GM21529 (cell line): Measurements from ENCODE around the gene STK31.
"Not testable (repeated sequence)": the region's sequence is repeated elsewhere in the genome, so short reads cannot be mapped to it uniquely, and the experiment has no call there.

ENCODE experiments used
- ATAC-seq: cut with Tn5 transposase; IDR thresholded peaks from one replicate; pipeline ENCODE4 v1.9.1; 2021; ENCODE audit not compliant: unreplicated experiment

Gene STK31

DNA sequence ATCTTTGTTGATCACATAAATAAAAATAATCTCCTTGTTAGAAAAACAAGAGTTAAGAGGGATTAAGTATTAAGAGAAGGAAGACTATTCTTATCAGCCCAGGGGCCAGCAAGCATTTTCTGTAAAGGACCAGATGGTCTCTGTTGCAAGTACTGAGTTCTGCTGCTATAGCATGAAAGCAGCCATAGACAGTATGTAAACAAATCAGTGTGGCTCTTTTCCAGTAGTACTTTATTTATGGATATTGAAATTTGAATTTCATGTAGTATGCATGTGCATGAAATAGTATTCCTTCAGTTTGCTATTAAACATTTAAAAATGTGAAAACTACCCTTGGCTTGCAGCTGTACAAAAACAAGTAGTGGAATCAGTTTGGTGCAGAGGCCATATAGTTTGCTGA lies 81.7 kb downstream of the STK31 start:
- no peak for ATAC-seq

GRCh38 chr7:23802720-23803397 lies 92.8 kb downstream of the STK31 start:
- no peak for ATAC-seq

- no peak for ATAC-seq
Observed at GRCh38 chr7:23804707-23805106, 94.7 kb downstream of the STK31 start.

DNA sequence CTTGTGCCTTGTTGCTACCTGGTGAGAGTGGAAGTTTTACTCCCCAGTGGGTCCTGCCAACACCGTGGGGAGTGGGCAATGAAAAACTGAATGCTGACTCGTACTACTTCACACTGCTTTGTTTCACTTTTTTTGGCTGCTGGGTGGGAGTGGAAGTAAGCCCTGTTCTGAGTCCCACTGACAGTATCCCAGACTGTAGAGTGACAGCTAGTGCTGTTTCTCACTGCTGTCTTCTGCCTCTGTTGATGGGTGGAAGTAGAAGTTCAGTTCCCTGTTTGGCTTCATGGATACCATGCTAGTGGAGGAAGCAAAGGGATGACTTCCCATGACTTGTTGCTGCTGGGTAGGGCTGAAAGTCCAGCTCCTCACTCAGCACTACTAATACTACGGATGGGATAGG lies 98.4 kb downstream of the STK31 start:
- ATAC-seq, result no peak

DNA sequence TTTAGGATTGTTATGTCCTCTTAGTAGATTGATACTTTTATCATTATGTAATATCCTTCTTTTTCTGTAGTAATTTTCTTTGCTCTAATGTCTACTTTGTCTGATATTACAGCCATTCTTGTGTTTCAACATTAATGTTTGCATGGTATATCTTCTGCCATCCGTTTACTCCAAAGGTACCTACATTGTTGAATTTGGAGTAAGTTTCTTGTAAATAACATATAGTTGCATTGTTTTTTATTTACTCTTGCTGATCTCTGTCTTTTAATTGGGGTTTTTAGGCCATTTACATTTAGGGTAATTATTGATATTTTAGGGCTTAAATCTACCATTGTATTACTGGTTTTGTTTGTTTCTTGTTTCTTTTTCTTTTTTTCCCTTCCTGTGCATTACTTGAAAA lies 100.1 kb downstream of the STK31 start:
- no peak for ATAC-seq

DNA sequence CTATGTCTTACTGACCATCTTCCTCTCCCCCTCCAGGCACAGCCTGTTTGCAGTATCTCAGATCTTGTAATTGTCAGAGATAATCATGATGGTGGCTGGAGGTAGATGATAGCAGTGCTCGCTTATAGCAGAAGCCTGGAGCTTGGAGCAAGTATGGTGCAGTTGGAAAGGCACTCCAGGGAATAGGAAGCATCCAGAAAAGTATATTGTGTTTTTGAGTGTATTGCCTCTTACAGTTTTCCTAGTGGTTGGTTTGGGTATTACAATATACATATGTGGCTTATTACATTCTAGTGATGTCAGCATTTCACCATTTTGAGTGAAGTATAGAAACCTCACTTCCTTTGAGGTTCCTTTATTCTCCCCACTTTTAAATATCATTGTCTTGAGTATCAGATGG lies 101.5 kb downstream of the STK31 start:
- ATAC-seq, result no peak

DNA sequence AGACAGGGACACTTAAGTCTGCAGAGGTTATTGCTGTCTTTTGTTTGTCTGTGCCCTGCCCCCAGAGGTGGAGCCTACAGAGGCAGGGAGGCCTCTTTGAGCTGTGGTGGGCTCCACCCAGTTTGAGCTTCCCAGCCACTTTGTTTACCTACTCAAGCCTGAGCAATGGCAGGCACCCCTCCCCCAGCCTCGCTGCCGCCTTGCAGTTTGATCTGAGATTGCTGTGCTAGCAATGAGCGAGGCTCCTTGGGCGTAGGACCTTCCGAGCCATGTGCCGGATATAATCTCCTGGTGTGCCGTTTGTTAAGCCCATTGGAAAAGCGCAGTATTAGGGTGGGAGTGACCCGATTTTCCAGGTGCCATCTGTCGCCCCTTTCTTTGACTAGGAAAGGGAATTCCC lies 118.1 kb downstream of the STK31 start:
- ATAC-seq, result not testable (repeated sequence)

DNA sequence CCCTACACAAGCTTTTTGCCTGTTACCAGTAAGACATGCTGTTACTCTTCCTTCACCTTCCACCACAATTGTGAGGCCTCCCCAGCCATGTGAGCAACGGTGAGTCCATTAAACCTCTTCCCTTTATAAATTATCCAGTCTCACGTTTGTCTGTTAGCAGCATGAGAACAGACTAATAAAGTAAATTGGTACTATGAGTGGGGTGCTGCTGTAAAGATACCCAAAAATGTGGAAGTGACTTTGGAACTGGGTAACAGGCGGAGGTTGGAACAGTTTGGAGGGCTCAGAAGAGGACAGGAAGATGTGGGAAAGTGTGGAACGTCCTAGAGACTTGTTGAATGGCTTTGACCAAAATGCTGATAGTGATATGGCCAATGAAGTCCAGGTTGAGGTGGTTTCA lies 122.7 kb downstream of the STK31 start:
- not testable (repeated sequence) for ATAC-seq

- no peak for ATAC-seq
Observed at GRCh38 chr7:23833405-23833804, 123.4 kb downstream of the STK31 start.

DNA sequence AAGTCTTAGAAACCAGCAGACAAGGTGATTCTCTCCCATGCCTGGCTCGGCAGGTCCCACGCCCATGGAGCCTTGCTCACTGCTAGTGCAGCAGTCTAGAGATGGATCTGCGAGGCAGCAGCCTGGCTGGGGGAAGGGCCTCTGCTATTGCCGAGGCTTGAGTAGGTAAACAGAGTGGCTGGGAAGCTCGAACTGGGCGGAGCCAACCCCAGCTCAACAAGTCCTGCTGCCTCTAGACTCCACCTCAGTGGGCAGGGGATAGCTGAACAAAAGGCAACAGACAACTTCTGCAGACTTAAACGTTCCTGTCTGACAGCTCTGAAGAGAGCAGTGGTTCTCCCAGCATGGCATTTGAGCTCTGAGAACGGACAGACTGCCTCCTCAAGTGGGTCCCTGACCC lies 134.8 kb downstream of the STK31 start:
- not testable (repeated sequence) for ATAC-seq

DNA sequence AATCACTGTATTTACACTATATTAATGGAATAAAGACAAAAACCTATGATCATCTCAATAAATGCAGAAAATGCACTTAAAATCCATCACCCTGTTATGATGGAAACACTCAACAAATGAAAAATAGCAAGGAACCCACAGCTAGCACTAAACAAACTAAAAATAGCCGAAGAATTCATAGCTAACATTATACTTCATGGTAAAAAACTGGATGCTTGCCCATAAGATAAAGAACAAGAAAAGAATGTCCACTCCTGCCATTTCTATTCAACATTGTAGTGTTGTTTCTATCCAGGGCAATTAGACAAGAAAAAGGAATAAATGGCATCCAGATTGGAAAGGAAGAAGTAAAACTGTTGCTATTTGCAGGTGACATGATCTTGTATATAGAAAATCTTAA lies 142.1 kb downstream of the STK31 start:
- ATAC-seq, result no peak

- no peak for ATAC-seq
Observed at GRCh38 chr7:23852988-23853387, 143.0 kb downstream of the STK31 start.

GRCh38 chr7:23863209-23863787 lies 153.3 kb downstream of the STK31 start:
- no peak for ATAC-seq

GRCh38 chr7:23864973-23865372 lies 155.0 kb downstream of the STK31 start:
- ATAC-seq, result no peak

DNA sequence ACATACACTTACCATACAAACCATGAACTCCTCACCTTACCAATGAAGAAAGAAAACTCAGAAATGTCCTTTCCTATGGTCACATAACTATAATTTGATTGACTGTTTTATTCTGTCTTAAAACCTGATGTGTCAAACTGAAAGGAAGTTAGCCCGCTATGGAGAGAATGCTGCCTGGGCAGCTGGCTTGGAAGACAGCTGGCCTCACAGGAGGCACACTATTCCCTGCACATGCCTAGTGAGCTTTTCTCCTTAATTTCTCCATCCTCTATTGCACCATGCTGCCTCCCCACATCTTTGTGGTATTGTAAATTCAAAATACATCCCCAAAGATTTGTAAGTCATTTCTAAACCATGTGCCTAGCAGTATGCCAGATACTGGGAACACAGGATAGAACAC lies 163.3 kb downstream of the STK31 start:
- ATAC-seq, result no peak

GRCh38 chr7:23876526-23876925 lies 166.5 kb downstream of the STK31 start:
- not testable (repeated sequence) for ATAC-seq
